ENCODE results near the gene LRCH1. TPM values are rescaled to one million over a fixed set of nuclear protein-coding genes. Genes with fewer than 3 reads are reported as not detected.
A peak's percentile ranks its signal among the peaks of the same experiment; 100 is the strongest.

LRCH1 gene
- total and polyA plus RNA-seq, 2 of the 13 experiments (the other 11 are each of a cell fraction or from before 2014, with no cell fraction given) = 4.1 to 12.6 TPM

- TF ChIP-seq ARNTL (CRISPR knock-in tag; IDR thresholded peaks at IDR 0.05) = no peak
- peak; percentile 21; the same call in 1 of the 2 replicates for TF ChIP-seq ZNF782 (CRISPR knock-in tag; IDR thresholded peaks at IDR 0.05; ENCODE audit: borderline replicate concordance)
- TF ChIP-seq NFYB (CRISPR knock-in tag; IDR thresholded peaks at IDR 0.05) = no peak; the same call in 1 of the 2 replicates
- TF ChIP-seq CSRNP1 (CRISPR knock-in tag; IDR thresholded peaks at IDR 0.05) = no peak; the same call in 1 of the 2 replicates
- no peak for TF ChIP-seq SSRP1 (CRISPR knock-in tag; IDR thresholded peaks at IDR 0.05)
- no peak for TF ChIP-seq ZBTB1 (CRISPR knock-in tag; IDR thresholded peaks at IDR 0.05; ENCODE audit: borderline replicate concordance)
- peak; percentile 38; the same call in 1 of the 2 replicates for TF ChIP-seq CTCF (CRISPR knock-in tag; IDR thresholded peaks at IDR 0.05)
- TF ChIP-seq ZNF205 (CRISPR knock-in tag; IDR thresholded peaks at IDR 0.05) = no peak
- no peak; the same call in 1 of the 2 replicates for TF ChIP-seq TGIF2 (CRISPR knock-in tag; IDR thresholded peaks at IDR 0.05)
- TF ChIP-seq KLF16 (CRISPR knock-in tag; IDR thresholded peaks at IDR 0.05) = no peak
- TF ChIP-seq FOSL1 (CRISPR knock-in tag; IDR thresholded peaks at IDR 0.05; ENCODE audit: borderline replicate concordance) = 0 out of 2 replicates have a peak, but pooled peaks have one; percentile 14
- no peak for TF ChIP-seq ZFP37 (CRISPR knock-in tag; IDR thresholded peaks at IDR 0.05; ENCODE audit: borderline replicate concordance)
- TF ChIP-seq RXRB (CRISPR knock-in tag; IDR thresholded peaks at IDR 0.05; ENCODE audit: borderline replicate concordance) = no peak
- TF ChIP-seq ARNT2 (CRISPR knock-in tag; IDR thresholded peaks at IDR 0.05; ENCODE audit: low read depth) = no peak
- no peak for TF ChIP-seq ZNF563 (CRISPR knock-in tag; IDR thresholded peaks at IDR 0.05)
- no peak for TF ChIP-seq ZNF235 (CRISPR knock-in tag; IDR thresholded peaks at IDR 0.05; ENCODE audit: borderline replicate concordance)
- TF ChIP-seq ESRRA (CRISPR knock-in tag; IDR thresholded peaks at IDR 0.05; ENCODE audit: low read depth) = no peak; the same call in 1 of the 2 replicates
- no peak for TF ChIP-seq TP53 (CRISPR knock-in tag; conservative IDR thresholded peaks at IDR 0.05)
- no peak for TF ChIP-seq CBX5 (CRISPR knock-in tag; IDR thresholded peaks at IDR 0.05; ENCODE audit: borderline replicate concordance)
- TF ChIP-seq ZMAT3 (CRISPR knock-in tag; conservative IDR thresholded peaks at IDR 0.05) = no peak
- TF ChIP-seq, protein P1, sequence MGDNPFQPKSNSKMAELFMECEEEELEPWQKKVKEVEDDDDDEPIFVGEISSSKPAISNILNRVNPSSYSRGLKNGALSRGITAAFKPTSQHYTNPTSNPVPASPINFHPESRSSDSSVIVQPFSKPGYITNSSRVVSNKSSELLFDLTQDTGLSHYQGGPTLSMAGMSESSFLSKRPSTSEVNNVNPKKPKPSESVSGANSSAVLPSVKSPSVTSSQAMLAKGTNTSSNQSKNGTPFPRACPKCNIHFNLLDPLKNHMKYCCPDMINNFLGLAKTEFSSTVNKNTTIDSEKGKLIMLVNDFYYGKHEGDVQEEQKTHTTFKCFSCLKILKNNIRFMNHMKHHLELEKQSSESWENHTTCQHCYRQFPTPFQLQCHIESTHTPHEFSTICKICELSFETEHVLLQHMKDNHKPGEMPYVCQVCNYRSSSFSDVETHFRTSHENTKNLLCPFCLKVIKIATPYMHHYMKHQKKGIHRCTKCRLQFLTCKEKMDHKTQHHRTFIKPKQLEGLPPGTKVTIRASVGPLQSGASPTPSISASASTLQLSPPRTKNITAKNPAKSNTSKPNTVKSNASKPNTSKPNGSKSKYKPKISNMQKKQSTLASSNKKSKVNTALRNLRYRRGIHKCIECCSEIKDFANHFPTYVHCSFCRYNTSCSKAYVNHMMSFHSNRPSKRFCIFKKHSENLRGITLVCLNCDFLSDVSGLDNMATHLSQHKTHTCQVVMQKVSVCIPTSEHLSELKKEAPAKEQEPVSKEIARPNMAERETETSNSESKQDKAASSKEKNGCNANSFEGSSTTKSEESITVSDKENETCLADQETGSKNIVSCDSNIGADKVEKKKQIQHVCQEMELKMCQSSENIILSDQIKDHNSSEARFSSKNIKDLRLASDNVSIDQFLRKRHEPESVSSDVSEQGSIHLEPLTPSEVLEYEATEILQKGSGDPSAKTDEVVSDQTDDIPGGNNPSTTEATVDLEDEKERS (CRISPR knock-in tag; IDR thresholded peaks at IDR 0.05) = no peak
- no peak for TF ChIP-seq RXRA (CRISPR knock-in tag; IDR thresholded peaks at IDR 0.05)
- TF ChIP-seq ZNF589 (CRISPR knock-in tag; conservative IDR thresholded peaks at IDR 0.05) = no peak
- no peak for TF ChIP-seq ZNF552 (CRISPR knock-in tag; IDR thresholded peaks at IDR 0.05; ENCODE audit: borderline replicate concordance)
These were observed 1.2 kb downstream of the LRCH1 start (continued) for GRCh38 chr13:46553886-46554858.

Data from HepG2 (cell line).